Glomerular visceral epithelial cell (primary cell): ENCODE measurements around the gene OSBPL7.
A peak's percentile ranks its signal among the peaks of the same experiment; 100 is the strongest.

Experiments
- DNase-seq: peaks from one replicate; pipeline ENCODE4 v3.0.0-alpha.2; 2016; ENCODE audit errors: extremely low spot score

The OSBPL7 gene

DNA sequence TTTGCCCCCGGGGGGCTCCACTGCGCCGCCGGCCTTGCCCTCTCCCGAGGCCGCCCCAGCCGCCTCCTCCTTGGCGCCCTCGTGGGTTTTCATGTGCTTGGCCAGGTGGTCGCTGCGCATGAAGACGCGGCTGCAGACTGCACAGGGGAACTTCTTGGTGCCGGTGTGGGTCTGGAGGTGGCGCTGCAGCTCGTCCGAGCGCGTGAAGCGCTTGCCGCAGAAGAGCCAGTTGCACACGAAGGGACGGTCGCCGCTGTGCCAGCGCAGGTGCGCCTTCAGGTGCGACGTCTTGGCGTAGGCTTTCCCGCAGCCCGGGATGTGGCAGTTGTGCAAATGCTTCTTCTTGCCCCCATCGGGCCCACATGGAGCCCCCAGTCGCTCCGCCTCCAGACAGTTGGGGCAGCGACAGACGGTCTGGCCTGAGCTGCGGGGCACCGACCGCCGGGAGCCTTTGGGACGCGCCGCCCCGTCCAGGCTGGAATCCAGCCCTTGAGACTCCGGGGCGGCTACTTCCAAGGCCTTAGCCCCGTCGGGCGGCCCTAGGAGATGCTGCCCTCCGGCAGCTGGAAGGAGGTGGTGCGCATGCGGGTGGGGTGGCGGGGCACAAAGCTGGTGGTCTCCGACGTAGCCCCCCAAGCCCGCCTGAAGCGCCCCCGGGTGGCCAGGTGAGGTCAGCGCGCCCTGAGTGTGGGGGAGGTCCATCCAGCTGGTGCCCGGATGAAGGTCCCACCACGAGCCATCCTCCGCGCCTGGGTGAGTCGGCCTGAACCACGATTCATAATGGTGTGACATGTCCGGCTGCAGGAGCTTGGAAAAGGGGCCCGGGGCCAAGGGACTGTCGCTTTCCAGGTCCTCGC, 26.0 kb upstream of the OSBPL7 start:
- no peak for DNase-seq

DNA sequence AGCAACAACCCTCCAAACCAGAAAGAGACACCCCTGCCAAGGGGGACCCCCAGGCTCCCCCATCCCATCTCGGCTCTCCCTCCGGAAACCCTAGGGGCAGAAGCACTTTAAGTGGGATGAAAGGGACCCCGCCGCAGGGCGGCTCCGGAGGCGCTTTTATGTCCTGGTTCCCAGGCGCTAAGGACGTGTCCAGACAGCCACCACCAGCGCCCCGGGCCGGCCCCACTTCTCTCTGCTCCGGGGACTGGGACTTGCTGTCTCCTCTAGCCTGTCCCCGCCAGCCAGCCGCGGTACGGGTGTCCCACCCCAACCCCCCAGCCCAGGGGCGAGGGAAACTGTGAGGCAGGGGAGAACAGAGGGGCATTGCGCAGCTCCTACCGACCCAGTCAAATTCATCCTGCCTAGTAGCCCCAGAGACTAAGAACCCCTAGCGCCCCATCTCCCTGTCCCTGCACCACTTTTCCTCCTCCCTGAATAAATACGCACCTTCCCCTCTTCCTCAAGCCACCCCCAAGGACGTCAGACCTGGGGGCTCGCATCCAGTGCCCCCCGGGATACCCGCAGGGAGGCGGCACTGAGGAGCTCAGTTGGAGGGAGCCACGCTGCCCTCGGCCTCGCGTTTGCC, 25.2 kb upstream of the OSBPL7 start:
- no peak for DNase-seq

DNA sequence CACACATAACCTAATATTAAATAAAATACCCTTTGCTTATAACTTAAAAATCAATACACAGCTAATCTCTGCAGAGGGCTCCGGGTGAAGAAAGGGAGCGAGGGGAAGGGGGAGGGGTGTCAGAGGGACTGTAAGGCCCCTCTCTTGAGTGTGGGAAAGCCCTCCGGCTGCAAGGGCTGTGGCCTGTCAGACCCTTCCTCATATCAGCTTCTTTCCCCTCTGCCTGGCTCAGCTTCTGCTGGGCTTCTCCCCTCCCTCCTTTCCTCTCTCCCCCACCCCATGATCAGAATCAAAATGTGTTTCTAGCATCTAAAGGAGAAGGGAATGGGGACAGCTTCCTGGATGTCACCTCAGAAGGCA, 24.1 kb upstream of the OSBPL7 start:
- no peak for DNase-seq

DNA sequence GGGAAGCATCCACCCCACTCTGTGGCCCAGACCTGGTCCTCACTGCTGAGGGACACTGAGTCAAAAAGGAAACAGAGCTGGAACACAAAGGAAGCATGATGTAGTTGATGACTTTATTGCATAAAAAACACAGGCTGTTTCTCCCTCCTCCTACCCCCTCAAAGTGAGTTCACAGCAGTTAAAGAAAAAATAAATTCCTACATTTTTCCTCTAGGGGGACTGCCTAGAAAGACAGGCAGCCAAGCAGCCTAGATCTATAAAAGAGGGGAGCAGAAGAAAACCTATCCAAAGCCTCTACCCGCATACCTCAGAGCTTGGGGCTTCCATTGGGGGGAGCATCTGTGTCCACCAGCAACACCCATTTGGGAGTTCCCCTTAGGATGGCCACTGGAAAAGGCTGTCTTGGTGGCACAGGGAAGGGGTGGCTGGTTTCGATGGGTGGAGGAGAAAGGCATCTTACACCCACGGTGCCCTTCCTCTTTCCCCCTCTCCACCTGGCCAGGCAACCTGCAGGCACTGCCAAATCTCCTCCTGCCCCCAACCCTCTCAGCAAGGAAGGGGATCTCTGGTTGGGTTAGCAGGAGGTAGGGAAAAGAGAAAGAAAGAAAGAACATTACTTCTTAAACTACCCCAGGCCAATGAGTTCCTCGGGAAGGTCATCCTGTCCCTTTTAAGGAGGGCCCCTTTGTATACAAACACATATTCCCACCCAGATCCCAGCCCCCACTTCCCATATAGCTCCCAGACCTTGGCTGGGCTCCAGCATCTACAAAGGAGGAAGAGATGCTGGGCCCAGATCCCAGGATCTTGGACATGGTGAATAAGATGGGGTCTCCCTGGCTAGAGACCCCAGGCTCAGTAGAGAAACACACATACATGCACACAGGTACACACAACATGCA, 23.5 kb upstream of the OSBPL7 start:
- no peak for DNase-seq

DNA sequence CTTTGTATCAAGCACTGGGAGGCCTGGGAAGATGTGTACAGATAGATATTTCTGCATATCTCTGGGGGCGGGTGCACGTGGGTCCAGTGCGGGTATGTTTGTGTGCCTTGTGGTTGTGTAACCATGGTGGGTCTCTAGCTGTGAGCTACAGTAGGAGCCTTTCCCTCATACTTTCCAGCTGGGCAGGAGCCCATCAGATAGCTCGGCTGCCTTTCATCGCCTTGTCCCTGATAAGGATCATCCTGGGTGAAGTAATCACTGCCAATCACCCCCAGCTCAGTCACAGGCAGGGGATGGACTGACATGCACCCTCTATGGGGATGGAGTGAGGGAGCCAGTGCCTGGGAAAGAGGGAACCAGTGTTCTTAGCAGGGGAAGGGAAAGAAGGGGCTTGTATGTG, 22.6 kb upstream of the OSBPL7 start:
- no peak for DNase-seq

DNA sequence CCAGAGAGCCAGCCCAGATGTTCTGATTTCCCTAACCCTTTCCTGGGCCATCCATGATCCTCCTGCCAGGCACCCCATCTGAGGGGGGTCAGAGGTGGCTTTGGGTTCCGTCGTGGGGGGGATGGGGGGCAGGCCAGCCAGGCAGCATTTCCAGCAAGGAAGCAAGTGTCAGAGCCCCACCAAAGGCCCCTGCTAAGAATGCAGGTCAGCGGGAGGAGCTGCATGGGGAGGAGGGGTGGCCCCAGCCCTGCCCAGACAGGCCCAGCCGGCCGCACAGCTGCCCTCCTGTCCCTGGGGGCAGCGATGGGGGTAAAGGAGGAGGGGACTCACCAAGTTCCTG, 21.8 kb upstream of the OSBPL7 start:
- DNase-seq, result no peak

DNA sequence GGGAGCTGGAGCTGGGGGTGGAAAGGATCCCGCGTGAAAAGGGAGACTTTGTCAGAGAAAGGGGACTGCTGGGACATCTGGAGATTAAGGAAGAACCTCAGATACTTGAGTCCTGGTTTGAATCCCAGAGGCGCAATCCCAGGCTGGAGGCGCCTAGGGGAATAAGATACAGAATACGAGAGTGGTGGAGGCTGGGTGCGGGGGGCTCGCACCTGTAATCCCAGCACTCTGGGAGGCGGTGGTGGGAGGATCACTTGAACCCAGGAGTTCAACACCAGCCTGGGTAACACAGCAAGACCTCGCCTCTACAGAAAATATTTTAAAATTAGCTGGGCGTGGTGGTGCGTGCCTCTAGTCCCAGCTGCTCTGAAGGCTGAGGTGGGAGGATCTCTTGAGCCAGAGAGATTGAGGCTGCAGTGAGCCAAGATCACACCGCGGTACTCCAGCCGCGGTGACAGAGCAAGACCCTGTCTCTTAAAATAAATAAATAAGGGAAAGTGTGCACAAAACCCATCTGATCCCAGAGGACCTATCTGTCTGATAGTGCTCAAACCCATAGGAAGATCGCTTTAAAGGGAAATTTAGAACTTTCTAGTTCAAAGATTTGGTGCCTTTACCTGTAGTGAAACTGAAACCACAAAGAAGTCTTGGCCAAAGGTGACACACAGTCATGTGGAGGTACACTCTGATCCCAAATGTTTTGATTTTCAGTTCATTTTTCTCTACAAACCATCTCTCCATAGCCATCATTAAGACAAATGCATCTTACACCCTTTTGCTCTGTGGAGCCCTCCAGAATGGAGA, 20.1 kb upstream of the OSBPL7 start:
- DNase-seq, result no peak

DNA sequence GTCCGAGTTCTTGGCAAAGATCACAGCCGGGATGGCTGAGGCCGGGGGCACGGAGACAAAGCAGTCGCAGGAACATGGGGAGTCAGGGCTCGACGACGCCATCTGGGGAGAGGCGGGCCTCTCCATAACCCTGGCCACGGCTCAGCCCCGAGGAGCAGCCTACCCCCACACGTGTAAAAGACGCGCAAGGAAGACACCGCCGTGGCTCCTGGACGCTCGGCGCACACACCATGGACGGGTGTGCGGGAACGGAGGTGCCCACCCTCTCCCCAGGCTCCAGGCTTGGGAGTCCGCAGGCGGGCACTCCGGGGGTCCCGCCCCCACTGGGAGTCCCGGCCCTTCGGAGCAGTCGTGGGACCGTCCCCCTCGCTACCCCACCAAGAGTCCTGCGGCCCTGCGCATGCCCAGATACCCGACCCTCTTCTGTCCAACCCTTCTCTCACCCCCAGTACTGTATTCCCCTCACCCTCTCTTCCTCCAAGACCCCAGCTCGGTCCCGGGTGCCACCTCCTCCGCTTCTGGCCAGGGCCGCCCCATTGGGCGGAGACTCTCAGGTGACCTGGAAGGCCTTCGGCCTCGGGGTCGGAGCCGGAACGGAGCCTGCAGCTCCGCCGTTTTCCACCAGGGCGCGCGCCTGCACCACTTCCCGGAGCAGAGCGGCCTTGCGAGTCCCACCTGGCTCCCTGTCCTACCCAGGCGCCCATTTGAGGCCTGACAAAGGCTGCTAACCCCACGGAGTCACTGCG, 19.3 kb upstream of the OSBPL7 start, which contains the start of gene SCRN2:
TSS of gene SCRN2 (minus strand) at position 532 of the 746 bp plus-strand sequence. CDS start at position 102, 430 bp downstream.
- DNase-seq, result peak; percentile 93

DNA sequence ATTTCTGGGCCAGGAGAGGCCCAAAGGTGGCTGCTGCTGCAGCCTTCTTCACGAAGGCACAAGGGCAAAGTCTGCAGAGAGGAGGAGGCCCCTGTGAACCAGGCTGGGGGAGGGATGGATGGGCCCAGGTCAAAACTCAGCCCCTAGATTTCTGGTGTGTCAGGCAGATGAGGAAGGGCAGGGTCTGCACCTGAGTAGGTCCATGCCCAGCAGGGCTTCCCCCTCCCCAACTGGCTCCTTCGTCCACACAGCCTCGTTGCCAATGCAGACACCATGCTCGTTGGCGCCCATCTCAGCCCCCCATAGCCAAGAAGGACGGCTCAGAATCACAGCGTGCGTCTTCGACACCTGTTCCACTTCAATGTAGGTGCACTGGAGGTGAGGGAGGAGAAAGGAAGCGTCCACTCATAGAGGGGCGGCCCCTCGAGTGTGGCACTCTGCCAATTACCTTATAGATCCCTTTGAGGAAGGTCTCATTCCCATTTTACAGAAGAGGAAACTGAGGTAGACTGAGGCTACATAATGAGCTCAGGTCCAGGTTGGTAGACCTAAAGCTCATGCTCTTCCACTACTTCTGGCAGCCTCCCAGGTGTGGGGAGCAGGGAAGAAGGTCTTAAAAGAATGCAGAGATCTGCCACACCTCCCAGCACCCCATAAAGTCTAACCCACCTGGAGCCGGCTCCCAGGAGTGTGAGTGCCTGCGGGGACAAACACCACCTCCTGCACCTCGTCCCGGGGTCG, 18.6 kb upstream of the OSBPL7 start:
- DNase-seq, result no peak

DNA sequence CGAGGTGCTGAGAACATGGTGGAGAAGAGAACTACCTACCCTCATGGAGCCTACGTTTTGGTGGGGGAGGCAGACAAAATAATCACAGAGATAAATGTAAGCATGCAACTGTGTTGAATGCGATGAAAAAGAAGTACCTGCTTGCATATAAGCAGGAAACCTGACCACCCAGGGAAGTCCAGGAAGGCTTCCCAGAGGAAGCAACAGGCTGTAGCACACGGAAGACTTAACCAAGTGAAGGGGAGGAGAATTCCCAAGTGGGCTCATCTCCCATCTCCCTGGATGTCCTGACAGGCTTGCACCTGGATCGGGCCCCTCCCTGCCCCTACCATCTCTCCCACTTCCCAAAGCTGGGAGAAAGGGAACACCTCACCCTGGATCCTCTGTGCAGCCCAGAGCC, 17.5 kb upstream of the OSBPL7 start:
- DNase-seq, result no peak

DNA sequence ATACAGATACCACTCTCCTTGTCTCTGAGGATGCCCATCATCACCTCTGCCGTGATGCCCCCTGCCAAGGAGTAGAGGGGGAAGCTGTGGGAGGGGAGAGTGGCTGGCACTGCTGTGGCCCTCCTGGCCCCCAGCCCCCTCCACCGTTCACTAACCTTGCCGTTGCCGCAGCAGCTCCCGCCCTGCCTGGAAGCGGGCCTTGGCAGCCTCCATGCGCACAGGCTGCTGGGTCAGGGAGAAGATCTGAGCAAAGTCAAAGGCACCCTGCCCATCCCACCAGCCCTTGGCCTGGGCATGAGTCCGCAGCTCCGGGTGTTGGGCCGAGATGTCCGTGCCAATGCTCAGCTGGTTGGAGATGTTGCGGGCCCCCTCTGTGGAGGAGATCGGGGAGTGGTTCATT, 17.0 kb upstream of the OSBPL7 start:
- no peak for DNase-seq

DNA sequence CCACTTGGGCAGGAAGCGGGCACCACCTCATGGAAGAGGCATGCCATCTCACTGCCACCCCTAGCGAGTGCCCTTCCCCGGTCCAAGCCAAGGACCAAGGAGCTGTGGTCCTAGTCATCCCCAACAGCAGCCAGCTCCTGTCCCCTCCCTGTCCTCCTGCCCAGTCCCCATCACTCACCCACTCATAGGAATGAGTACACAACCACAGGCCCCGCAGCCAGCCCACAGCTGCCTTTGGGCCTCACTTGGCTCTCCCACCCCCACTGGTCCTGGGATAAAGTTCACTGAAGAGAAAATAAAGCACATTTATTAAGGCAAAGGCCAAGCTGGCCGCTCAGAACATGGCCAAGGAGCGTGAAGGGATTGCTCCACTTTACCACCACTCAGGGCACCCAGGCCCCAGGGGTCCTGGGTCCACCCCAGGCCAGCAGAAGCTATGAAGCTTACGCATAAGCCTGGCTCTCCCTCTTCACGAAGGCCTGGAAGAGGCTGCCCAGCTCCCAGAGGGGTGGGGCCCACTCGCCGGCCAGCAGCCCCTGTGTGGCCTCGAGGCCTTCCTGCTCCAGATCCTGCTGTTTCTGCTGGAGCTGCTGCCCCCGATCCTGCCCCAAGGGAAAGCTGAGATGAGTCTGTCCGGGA, 15.9 kb upstream of the OSBPL7 start:
- peak; percentile 81 for DNase-seq

DNA sequence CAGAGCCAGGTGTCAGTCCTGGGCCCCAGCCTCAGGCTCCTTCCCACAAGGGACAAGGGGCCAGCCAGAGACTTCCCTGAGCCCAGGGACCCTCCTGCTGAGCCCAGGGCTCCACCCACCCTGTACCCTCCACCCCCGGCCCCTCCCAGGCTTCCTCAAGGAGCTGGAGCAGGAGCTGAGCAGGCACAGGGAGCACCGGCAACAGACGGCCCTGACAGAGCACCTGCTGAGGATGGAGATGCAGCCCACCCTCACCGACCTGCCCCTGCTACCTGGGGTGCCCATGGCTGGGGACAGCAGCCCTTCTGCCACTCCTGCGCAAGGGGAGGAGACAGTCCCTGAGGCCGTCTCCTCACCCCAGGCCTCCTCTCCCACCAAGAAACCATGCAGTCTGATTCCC, 15.0 kb upstream of the OSBPL7 start:
- DNase-seq, result no peak

DNA sequence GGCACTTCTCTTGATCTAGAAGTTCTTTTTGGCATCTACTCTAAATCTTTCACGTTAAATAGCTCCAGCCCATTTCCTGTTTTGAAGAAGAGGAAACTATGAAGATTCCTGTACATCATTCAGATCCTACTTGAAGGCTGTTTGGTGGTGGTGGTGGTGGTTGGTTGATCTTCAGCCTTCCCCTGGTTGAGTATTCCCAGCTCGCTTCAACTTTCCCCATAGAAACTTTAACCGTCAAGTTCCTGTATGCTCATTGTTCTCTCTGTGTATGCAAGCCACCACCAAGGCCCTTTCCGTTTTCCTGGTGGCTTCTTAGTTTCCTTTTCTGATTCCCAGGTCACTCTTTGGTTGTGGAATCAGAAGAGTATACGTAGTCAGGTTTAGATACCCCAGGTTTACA, 13.2 kb upstream of the OSBPL7 start:
- DNase-seq, result no peak

DNA sequence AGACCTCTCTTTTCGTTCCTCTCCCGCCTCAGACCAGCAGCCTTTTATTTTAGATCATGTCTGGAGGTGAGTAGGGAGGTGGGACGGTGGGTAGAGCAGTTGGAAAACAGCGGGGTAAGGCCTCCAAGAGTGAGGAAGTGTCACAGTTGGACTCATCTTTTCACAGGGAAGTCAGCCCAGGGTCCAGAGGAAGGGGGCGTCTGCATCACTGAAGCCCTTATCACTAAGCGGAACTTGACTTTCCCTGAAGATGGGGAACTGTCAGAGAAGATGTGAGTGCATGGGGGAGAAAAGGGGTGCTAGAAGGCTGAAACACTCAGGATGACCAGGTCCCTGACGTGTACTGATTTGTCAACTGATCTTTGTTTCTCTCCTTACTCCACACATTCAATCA, 10.3 kb upstream of the OSBPL7 start:
- peak; percentile 10 for DNase-seq

DNA sequence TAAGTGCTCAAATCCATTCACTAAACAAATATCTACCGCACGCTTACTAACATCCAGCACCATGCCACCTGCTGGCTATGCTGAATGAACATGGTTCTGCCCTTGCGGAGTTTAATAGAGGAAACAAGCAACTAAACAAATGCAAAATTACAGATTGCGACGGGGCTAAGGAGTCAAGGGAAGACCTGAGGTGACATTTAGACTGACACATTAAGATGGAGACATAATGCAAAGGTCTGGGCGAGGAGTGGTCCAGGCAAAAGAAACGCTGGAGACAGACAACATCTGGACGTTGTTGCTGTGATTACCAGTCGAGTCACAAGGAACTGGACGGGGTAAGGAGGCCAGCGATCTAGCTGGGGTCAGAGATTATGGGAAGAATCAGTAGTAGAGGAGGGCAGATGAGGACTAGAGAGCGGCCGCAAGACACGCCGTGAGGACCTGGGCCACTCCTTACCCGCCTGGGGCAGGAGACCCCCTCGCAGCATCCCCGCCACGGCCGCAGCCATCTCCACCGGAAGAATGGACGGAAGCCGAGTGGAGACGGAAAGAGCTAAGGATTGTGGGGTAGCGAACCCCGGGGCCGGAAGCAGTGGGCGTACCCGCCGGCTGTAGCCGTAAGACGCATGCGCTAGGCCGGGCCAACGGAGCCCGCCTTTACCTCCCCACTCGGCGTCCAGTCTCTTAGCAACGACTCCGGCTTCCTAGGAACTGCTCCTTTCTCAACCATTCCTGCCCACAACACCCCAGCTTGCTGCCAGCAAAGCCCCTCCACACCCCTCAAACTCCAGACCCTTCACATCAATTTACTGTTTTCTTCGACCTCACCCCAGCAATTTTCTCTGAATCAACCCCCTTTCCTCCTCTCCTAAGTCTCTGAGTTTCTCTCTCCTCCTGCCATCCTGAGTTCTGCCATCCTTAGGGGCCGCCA, 9.7 kb upstream of the OSBPL7 start, which contains the start of the genes LRRC46 and MRPL10:
TSS of gene LRRC46 (plus strand) at position 668 of the 931 bp plus-strand sequence. CDS start 320 bp downstream, outside the sequence.
TSS of gene MRPL10 (minus strand) at position 539 of the 931 bp plus-strand sequence. CDS start at position 509, 30 bp downstream.
- peak; percentile 95 for DNase-seq

DNA sequence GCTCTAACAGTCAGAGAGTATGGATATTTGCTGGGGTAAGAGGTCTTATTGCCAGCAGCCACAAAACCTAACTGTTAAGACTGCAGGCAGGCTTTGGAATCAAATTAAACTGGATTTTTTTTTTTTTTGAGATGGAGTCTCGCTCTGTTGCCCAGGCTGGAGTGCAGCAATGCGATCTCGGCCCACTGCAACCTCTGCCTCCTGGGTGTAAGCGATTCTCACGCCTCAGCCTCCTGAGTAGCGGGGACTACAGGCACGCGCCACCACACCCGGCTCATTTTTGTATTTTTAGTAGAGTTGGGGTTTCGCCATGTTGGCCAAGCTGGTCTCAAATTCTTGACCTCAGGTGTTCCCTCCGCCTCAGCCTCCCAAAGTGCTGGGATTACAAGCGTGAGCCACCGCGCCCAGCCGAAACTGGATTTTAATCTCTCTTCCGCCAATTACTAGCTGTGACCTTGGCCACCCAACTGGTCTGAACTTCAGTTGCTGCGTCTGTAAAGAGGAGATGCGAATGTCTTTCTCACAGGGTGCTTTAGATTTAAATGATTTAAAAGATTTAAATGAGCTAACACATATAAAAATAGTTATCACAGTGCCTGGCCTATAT, 8.9 kb upstream of the OSBPL7 start:
- DNase-seq, result no peak

DNA sequence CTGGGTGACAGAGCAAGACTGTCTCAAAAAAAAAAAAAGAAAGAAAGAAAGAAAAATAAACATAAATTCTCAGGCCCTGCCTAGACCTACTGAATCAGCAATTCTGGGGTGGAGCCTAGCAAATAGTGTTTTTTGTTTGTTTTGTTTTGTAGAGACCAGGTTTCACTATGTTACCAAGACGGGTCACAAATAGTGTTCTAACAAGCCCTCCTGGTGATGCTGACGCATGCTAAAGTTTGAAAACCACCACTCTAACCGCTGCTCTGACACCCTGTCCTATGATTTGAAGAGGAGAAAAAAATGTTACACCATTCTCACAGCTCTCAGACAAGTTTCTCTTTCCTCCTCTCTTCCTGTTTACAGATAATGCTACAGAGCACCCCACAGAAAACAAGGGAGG, 8.3 kb upstream of the OSBPL7 start:
- no peak for DNase-seq
